ENCODE data around the gene LSAMP.

LSAMP gene

GRCh38 chr3:116164039-116164438 lies 281.2 kb downstream of the LSAMP start:
- no peak for DNase-seq (ENCODE audit: low spot score)

- DNase-seq (ENCODE audit: low spot score), result no peak
These were observed 283.4 kb downstream of the LSAMP start for GRCh38 chr3:116161575-116162525.

GRCh38 chr3:116160594-116160993 lies 284.7 kb downstream of the LSAMP start:
- no peak for DNase-seq (ENCODE audit: low spot score)

GRCh38 chr3:116155841-116156240 lies 289.4 kb downstream of the LSAMP start:
- DNase-seq (ENCODE audit: low spot score), result peak; percentile 79

- no peak for DNase-seq (ENCODE audit: low spot score)
These were observed 290.9 kb downstream of the LSAMP start for GRCh38 chr3:116154389-116154788.

- DNase-seq (ENCODE audit: low spot score), result no peak
These were observed 292.1 kb downstream of the LSAMP start for GRCh38 chr3:116153174-116153573.

GRCh38 chr3:116150655-116151167 lies 294.6 kb downstream of the LSAMP start:
- no peak for DNase-seq (ENCODE audit: low spot score)

- DNase-seq (ENCODE audit: low spot score), result peak; percentile 86
These were observed 296.1 kb downstream of the LSAMP start for GRCh38 chr3:116148881-116149851.

GRCh38 chr3:116145613-116146012 lies 299.7 kb downstream of the LSAMP start:
- no peak for DNase-seq (ENCODE audit: low spot score)

GRCh38 chr3:116141724-116142123 lies 303.6 kb downstream of the LSAMP start:
- DNase-seq (ENCODE audit: low spot score), result no peak

- no peak for DNase-seq (ENCODE audit: low spot score)
These were observed 305.1 kb downstream of the LSAMP start for GRCh38 chr3:116140100-116140689.

GRCh38 chr3:116139641-116140040 lies 305.6 kb downstream of the LSAMP start:
- DNase-seq (ENCODE audit: low spot score), result no peak

GRCh38 chr3:116135457-116136085 lies 309.7 kb downstream of the LSAMP start:
- peak; percentile 75 for DNase-seq (ENCODE audit: low spot score)

GRCh38 chr3:116129187-116129946 lies 315.9 kb downstream of the LSAMP start:
- peak; percentile 88 for DNase-seq (ENCODE audit: low spot score)

GRCh38 chr3:116127464-116127863 lies 317.8 kb downstream of the LSAMP start:
- DNase-seq (ENCODE audit: low spot score), result no peak

GRCh38 chr3:116124166-116124565 lies 321.1 kb downstream of the LSAMP start:
- DNase-seq (ENCODE audit: low spot score), result no peak

GRCh38 chr3:116118475-116119169 lies 326.7 kb downstream of the LSAMP start:
- no peak for DNase-seq (ENCODE audit: low spot score)

- no peak for DNase-seq (ENCODE audit: low spot score)
These were observed 330.7 kb downstream of the LSAMP start for GRCh38 chr3:116114586-116114985.

GRCh38 chr3:116112696-116113095 lies 332.6 kb downstream of the LSAMP start:
- no peak for DNase-seq (ENCODE audit: low spot score)

GRCh38 chr3:116111765-116112164 lies 333.5 kb downstream of the LSAMP start:
- peak; percentile 57 for DNase-seq (ENCODE audit: low spot score)
